Neutrophil (primary cell): Measurements from ENCODE around the gene AACS.
"Not testable (repeated sequence)": the region's sequence is repeated elsewhere in the genome, so short reads cannot be mapped to it uniquely, and the experiment has no call there.

Experiments used
- H3K27ac ChIP-seq: fragments of 200-600 bp; sonication (generic); 2 replicates; pipeline ENCODE4 v1.5.1; 2016; ENCODE audit warnings: mild to moderate bottlenecking, moderate library complexity
- H3K27me3 ChIP-seq: fragments of 200-600 bp; sonication (generic); 2 replicates; pipeline ENCODE4 v1.6.0; 2016; ENCODE audit warnings: mild to moderate bottlenecking
- H3K36me3 ChIP-seq: fragments of 200-600 bp; sonication (generic); 2 replicates; pipeline ENCODE4 v1.5.1; 2017
- H3K4me1 ChIP-seq, 2 experiments: fragments of 200-600 bp in 1 of 2; sonication (generic) in 1 of 2; 1 replicate in 1 of 2; 2 replicates in 1 of 2; pipeline versions ENCODE4 v1.5.1 to v1.6.1; 2013 to 2016; ENCODE audit warnings: low read depth in 1 of 2, low read length in 1 of 2, mild to moderate bottlenecking in 1 of 2, moderate library complexity in 1 of 2; ENCODE audit not compliant: control insufficient read depth in 1 of 2, insufficient read depth in 1 of 2
- H3K4me3 ChIP-seq, 2 experiments: fragments of 200-600 bp in 1 of 2; sonication (generic) in 1 of 2; 1 replicate in 1 of 2; 2 replicates in 1 of 2; pipeline ENCODE4 v1.5.1; 2013 to 2016; ENCODE audit warnings: low read depth in 1 of 2, low read length in 1 of 2, mild to moderate bottlenecking in 1 of 2, moderate library complexity in 1 of 2
- H3K9me3 ChIP-seq: fragments of 200-600 bp; sonication (generic); 2 replicates; pipeline ENCODE4 v1.5.1; 2016
- TF ChIP-seq, protein P1 (sequence below): fragments of 200-600 bp; sonication (generic); IDR thresholded peaks from 2 replicates; pipeline ENCODE4 v1.5.1; 2016; ENCODE audit warnings: antibody characterized with exemption

The AACS gene

DNA sequence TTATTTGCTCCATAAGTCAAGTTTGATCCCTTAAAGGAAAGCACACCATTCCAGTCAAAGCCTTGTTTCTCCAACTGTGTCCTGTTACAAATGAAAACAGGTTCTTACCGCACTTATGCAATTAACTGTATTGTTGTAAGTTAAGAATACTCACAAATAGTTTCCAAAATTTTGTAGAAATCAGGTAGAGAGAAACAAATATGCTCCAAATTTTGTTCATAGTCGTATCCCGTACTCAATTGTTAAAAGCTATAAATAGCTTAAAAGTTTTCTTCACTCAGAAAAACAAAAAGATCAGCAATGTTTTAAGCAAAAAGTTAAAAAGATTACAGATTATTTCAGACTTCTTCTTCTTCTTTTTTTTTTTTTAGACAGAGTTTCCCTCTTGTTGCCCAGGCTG lies 4.0 kb upstream of the AACS start:
- Histone ChIP-seq H3K27me3 (peaks cover 27% of the 10 kb centered on the region), H3K9me3 (no peaks in the 10 kb centered on the region), H3K4me1 (peaks cover 15 to 22% of the 10 kb centered on the region in 2 experiments), H3K27ac (no peak overlapping the region), H3K36me3 (no peaks in the 10 kb centered on the region), H3K4me3 (no peak overlapping the region)
- TF ChIP-seq, protein P1, sequence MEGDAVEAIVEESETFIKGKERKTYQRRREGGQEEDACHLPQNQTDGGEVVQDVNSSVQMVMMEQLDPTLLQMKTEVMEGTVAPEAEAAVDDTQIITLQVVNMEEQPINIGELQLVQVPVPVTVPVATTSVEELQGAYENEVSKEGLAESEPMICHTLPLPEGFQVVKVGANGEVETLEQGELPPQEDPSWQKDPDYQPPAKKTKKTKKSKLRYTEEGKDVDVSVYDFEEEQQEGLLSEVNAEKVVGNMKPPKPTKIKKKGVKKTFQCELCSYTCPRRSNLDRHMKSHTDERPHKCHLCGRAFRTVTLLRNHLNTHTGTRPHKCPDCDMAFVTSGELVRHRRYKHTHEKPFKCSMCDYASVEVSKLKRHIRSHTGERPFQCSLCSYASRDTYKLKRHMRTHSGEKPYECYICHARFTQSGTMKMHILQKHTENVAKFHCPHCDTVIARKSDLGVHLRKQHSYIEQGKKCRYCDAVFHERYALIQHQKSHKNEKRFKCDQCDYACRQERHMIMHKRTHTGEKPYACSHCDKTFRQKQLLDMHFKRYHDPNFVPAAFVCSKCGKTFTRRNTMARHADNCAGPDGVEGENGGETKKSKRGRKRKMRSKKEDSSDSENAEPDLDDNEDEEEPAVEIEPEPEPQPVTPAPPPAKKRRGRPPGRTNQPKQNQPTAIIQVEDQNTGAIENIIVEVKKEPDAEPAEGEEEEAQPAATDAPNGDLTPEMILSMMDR = no peak

DNA sequence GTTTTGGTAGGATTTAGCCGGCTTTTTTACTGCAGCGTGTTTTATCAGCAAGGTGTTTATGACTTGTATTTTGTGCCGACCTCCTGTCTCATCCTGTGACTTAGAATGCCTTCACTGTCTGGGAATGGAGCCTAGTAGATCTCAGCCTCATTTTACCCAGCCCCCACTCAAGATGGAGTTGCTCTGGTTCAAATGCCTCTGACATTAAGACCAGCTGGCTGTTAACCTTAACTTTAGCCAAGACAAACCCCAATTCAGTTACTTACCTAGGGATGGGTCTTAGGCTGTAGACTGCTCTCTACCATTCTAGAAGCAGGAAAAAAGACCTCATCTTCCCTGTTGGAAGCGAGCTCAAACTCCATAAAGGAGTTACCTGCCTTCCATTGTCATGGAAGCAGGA lies 1.7 kb upstream of the AACS start:
- Histone ChIP-seq H3K27me3 (peaks cover 27% of the 10 kb centered on the region), H3K4me1 (peaks cover 15% of the 10 kb centered on the region in 2 experiments)
- not testable (repeated sequence) for H3K9me3 ChIP-seq, H3K27ac ChIP-seq, H3K4me3 ChIP-seq, H3K36me3 ChIP-seq

DNA sequence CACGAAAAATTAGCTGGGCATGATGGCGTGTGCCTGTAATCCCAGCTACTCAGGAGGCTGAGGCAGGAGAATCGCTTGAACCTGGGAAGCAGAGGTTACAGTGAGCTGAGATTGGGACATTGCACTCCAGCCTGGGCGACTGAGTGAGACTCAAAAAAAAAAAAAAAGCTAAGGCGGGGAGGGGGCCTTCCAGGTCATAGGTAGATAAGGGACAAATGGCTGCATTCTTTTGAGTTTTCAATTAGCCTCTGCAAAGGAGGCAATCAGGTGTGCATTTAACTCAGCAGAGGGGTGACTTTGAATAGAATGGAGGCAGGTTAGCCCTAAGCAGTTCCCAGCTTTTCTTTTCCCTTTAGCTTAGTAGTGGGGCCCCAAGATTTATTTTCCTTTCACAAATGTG lies 743 bp upstream of the AACS start:
- no peaks in the 10 kb centered on the region for H3K36me3 ChIP-seq
- no peaks in the 10 kb centered on the region for H3K9me3 ChIP-seq
- TF ChIP-seq, protein P1 = no peak
- peak overlapping the region; percentile 64 to 86 for H3K4me3 ChIP-seq
- H3K27ac ChIP-seq = no peak overlapping the region
- peaks cover 27% of the 10 kb centered on the region for H3K27me3 ChIP-seq
- peaks cover 15% of the 10 kb centered on the region in 2 experiments for H3K4me1 ChIP-seq

DNA sequence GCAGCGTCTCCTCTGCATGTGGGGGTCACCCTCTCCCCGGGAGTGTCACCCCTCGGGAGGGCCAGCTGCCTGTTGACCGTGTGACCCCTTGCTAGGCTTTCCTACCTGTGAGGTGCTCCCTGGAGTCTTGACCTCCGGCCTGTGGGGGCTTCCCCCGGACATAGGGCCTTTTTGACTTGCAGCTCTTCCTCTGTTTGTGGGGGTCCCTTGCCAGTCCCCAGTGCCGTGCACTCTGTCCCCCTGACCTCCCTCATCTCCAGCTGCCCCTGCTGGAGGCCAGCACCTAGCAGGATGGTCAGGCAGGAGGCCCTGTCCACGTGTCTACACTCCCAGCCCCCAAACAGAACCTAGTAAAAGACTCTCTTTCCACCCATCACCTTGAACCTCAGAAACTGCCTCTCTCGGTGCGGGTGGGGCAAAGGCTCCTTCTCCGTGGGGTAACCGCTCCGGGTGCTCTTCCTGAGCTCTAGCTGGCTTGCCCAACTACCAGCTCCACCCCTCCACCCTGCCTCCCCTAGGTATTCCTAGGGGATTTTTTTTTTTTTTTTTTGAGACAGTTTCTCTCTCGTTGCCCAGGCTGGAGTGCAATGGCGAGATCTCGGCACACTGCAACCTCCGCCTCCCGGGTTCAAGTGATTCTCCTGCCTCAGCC lies 810 bp downstream of the AACS start:
- H3K4me1 ChIP-seq = peaks cover 15% of the 10 kb centered on the region in 2 experiments
- peak overlapping the region; percentile 76 for H3K27ac ChIP-seq
- peak overlapping the region; percentile 64 to 86 for H3K4me3 ChIP-seq
- H3K27me3 ChIP-seq = peaks cover 27% of the 10 kb centered on the region
- H3K9me3 ChIP-seq = no peaks in the 10 kb centered on the region
- H3K36me3 ChIP-seq = no peaks in the 10 kb centered on the region
- TF ChIP-seq, protein P1 = no peak

DNA sequence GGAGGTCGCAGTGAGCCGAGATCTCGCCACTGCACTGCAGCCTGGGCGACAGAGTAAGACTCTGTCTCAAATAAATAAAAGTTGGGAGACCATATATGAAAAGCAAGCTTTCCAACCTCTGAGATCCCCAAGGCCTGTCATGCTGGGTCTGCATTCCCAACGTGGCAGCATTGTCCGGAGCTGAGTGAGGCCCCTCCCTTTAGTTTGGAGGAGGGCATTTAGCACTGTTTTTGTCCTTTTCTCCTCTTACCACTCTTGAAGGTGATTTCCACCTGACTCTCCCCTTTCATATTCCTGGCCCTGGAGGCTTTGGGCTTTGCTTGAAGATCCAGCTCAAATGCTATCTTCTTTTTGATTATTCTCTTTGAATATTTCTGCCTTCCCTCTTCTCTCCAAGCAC lies 3.2 kb downstream of the AACS start:
- Histone ChIP-seq H3K4me3 (no peak overlapping the region), H3K27ac (no peak overlapping the region), H3K9me3 (no peaks in the 10 kb centered on the region), H3K4me1 (peaks cover 15% of the 10 kb centered on the region in 2 experiments), H3K27me3 (peaks cover 22% of the 10 kb centered on the region), H3K36me3 (no peaks in the 10 kb centered on the region)
- TF ChIP-seq, protein P1 = no peak

DNA sequence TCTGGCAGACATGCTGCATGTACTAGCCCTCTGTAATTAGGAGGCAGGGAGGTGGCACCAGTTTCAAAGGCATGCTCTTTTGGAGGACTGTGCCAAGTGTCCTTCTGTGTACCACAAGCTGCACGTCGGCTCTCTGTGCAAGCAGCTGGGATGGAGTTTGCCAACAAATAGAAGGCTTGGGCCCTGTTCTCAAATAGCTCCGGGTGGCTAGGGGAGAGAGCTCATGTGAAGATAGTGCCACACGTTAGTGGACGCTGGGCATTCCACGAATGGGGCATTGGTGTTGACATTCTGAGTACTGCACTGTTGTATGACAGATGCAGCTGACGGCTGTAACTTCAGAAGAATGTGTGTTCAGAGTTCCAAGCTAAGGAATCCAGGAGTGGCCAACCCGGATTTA lies 4.4 kb downstream of the AACS start:
- TF ChIP-seq, protein P1 = no peak
- no peak overlapping the region for H3K4me3 ChIP-seq
- H3K36me3 ChIP-seq = no peaks in the 10 kb centered on the region
- H3K9me3 ChIP-seq = no peaks in the 10 kb centered on the region
- H3K27me3 ChIP-seq = peaks cover 10% of the 10 kb centered on the region
- H3K27ac ChIP-seq = no peak overlapping the region
- peaks cover 13% of the 10 kb centered on the region in 2 experiments for H3K4me1 ChIP-seq
